Measurements from ENCODE around the gene R3HDM4. TPM values are rescaled to one million over a fixed set of nuclear protein-coding genes. Genes with fewer than 3 reads are reported as not detected.
"Not testable (repeated sequence)": the region's sequence is repeated elsewhere in the genome, so short reads cannot be mapped to it uniquely, and the experiment has no call there.

R3HDM4 gene
- total RNA-seq, 1 donor from 2014 or later: 83.3 TPM

GRCh38 chr19:862581-863314, 50.3 kb downstream of the R3HDM4 start:
- DNase-seq (ENCODE audit: low spot score): peak; percentile 76
- intact Hi-C loops (cut with micrococcal nuclease): loop anchor here (2.0 to 5.0 kb wide), 3 partner anchors 30 to 120 kb away; partner anchors contain the start of genes MED16, RNU6-9 and WDR18
- Mint-ChIP-seq H3K27ac (no peak overlapping the region), H3K36me3 (ENCODE audit: low read depth) (peaks cover 5% of the 10 kb centered on the region), H3K4me3 (ENCODE audit: low read depth) (peak overlapping the region; percentile 49), H3K4me1 (ENCODE audit: low read depth) (peaks cover 9% of the 10 kb centered on the region), H3K9me3 (no peaks in the 10 kb centered on the region), H3K27me3 (ENCODE audit: low read depth) (peaks cover 6% of the 10 kb centered on the region)

GRCh38 chr19:861756-862580, 51.1 kb downstream of the R3HDM4 start:
- Mint-ChIP-seq H3K9me3 (no peaks in the 10 kb centered on the region), H3K27ac (no peak overlapping the region), H3K4me1 (ENCODE audit: low read depth) (peaks cover 9% of the 10 kb centered on the region), H3K27me3 (ENCODE audit: low read depth) (peaks cover 6% of the 10 kb centered on the region), H3K36me3 (ENCODE audit: low read depth) (no peaks in the 10 kb centered on the region), H3K4me3 (ENCODE audit: low read depth) (no peak overlapping the region)
- intact Hi-C loops (cut with micrococcal nuclease): loop anchor here (2.0 to 5.0 kb wide), 3 partner anchors 31 to 120 kb away; partner anchors contain the start of genes MED16, RNU6-9 and WDR18
- DNase-seq (ENCODE audit: low spot score): peak; percentile 45

DNA sequence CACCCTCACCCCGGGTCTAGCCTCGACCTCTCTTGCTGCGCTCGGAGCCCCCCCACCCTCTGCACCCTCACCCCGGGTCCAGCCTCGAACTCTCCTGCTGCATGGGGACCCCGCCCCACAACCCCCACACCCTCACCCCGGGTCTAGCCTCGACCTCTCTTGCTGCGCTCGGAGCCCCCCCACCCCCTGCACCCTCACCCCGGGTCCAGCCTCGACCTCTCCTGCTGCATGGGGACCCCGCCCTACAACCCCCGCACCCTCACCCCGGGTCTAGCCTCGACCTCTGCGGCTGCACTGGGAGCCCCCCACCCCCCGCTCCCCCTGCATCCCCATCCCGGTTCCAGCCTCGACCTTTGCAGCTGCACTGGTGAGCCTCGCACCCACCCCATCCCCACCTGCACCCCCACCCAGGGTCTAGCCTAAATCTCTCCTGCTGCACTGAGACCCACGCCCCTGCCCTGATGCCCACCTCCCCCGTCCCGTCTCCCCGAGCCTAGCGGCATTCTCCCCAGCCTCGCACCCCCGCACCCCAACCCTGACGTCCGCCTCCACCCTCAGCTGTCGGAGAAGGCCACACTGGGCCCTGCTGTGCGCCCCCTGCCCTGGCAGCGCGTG, 51.8 kb downstream of the R3HDM4 start:
- intact Hi-C loops (cut with micrococcal nuclease): loop anchor here (5.0 kb wide), 1 partner anchor 121 kb away; the partner anchor contains the start of gene WDR18
- H3K4me3 Mint-ChIP-seq (ENCODE audit: low read depth): no peak overlapping the region
- DNase-seq (ENCODE audit: low spot score): no peak

GRCh38 chr19:858868-859843, 53.9 kb downstream of the R3HDM4 start, which contains the start of gene CFD:
Gene CFD, plus strand, starts transcription at chr19:859664. Its CDS starts 26 bp downstream, at chr19:859690.
- Mint-ChIP-seq H3K4me1 (ENCODE audit: low read depth) (peaks cover 9% of the 10 kb centered on the region), H3K36me3 (ENCODE audit: low read depth) (no peaks in the 10 kb centered on the region), H3K27me3 (ENCODE audit: low read depth) (peaks cover 6% of the 10 kb centered on the region), H3K4me3 (ENCODE audit: low read depth) (peak within 1 kb of the TSS; percentile 13), H3K9me3 (no peaks in the 10 kb centered on the region), H3K27ac (no peak within 1 kb of the TSS)
- intact Hi-C loops (cut with micrococcal nuclease): no loop called here
- DNase-seq (ENCODE audit: low spot score): no peak

More for the DNA sequence above, 51.8 kb downstream of the R3HDM4 start:
- Mint-ChIP-seq H3K27me3 (ENCODE audit: low read depth) (peaks cover 6% of the 10 kb centered on the region), H3K36me3 (ENCODE audit: low read depth) (no peaks in the 10 kb centered on the region), H3K4me1 (ENCODE audit: low read depth) (peaks cover 9% of the 10 kb centered on the region), H3K9me3 (no peaks in the 10 kb centered on the region), H3K27ac (no peak overlapping the region)

- no peak for DNase-seq (ENCODE audit: low spot score)
- peaks cover 6% of the 10 kb centered on the region for H3K4me1 Mint-ChIP-seq (ENCODE audit: low read depth)
- peaks cover 6% of the 10 kb centered on the region for H3K27me3 Mint-ChIP-seq (ENCODE audit: low read depth)
- intact Hi-C loops (cut with micrococcal nuclease): no loop called here
- H3K27ac Mint-ChIP-seq: no peak overlapping the region
- no peaks in the 10 kb centered on the region for H3K9me3 Mint-ChIP-seq
- H3K4me3 Mint-ChIP-seq (ENCODE audit: low read depth): no peak overlapping the region
- no peaks in the 10 kb centered on the region for H3K36me3 Mint-ChIP-seq (ENCODE audit: low read depth)
Measured at GRCh38 chr19:858284-858683, 54.7 kb downstream of the R3HDM4 start.

- no peak overlapping the region for H3K27ac Mint-ChIP-seq
- H3K36me3 Mint-ChIP-seq (ENCODE audit: low read depth): no peaks in the 10 kb centered on the region
- H3K27me3 Mint-ChIP-seq (ENCODE audit: low read depth): peaks cover 6% of the 10 kb centered on the region
- H3K4me3 Mint-ChIP-seq (ENCODE audit: low read depth): no peak overlapping the region
- no peaks in the 10 kb centered on the region for H3K4me1 Mint-ChIP-seq (ENCODE audit: low read depth)
- H3K9me3 Mint-ChIP-seq: no peaks in the 10 kb centered on the region
- DNase-seq (ENCODE audit: low spot score): no peak
- intact Hi-C loops (cut with micrococcal nuclease): no loop called here
Measured at GRCh38 chr19:855566-856120, 57.4 kb downstream of the R3HDM4 start.

DNA sequence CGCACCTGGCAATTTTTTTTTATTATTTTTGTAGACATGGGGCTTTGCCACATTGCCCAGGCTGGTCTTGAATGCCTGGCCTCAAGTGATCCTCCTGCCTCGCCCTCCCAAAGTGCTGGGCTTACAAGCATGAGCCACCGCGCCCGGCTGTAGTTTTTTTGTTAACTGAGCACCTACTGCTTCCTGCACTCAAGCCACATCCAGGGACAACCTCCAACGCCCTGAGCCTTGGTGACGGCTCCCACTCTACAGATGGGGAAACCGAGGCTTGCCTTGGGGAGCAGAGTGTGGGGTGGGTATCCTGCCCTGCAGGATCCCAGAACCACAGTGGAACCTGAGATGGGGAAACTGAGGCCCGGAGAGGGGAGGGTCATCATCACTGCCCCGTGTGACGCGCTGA, 57.9 kb downstream of the R3HDM4 start:
- Mint-ChIP-seq H3K9me3 (no peaks in the 10 kb centered on the region), H3K27me3 (ENCODE audit: low read depth) (peaks cover 6% of the 10 kb centered on the region), H3K36me3 (ENCODE audit: low read depth) (no peaks in the 10 kb centered on the region), H3K4me1 (ENCODE audit: low read depth) (no peaks in the 10 kb centered on the region), H3K4me3 (ENCODE audit: low read depth) (no peak overlapping the region), H3K27ac (no peak overlapping the region)
- DNase-seq (ENCODE audit: low spot score): no peak
- intact Hi-C loops (cut with micrococcal nuclease): no loop called here

GRCh38 chr19:854549-854948, 58.5 kb downstream of the R3HDM4 start:
- intact Hi-C loops (cut with micrococcal nuclease): no loop called here
- Mint-ChIP-seq H3K27ac (no peak overlapping the region), H3K9me3 (no peaks in the 10 kb centered on the region), H3K4me3 (ENCODE audit: low read depth) (no peak overlapping the region), H3K4me1 (ENCODE audit: low read depth) (no peaks in the 10 kb centered on the region), H3K27me3 (ENCODE audit: low read depth) (peaks cover 3% of the 10 kb centered on the region), H3K36me3 (ENCODE audit: low read depth) (no peaks in the 10 kb centered on the region)
- no peak for DNase-seq (ENCODE audit: low spot score)

- intact Hi-C loops (cut with micrococcal nuclease); H3K9me3 Mint-ChIP-seq; H3K4me1 Mint-ChIP-seq (ENCODE audit: low read depth); H3K27ac Mint-ChIP-seq; H3K4me3 Mint-ChIP-seq (ENCODE audit: low read depth); H3K36me3 Mint-ChIP-seq (ENCODE audit: low read depth); H3K27me3 Mint-ChIP-seq (ENCODE audit: low read depth); DNase-seq (ENCODE audit: low spot score): not testable (repeated sequence)
Measured at GRCh38 chr19:853614-854220, 59.3 kb downstream of the R3HDM4 start.

GRCh38 chr19:853014-853585, 59.9 kb downstream of the R3HDM4 start:
- no peaks in the 10 kb centered on the region for H3K27me3 Mint-ChIP-seq (ENCODE audit: low read depth)
- intact Hi-C loops (cut with micrococcal nuclease): no loop called here
- DNase-seq (ENCODE audit: low spot score): no peak
- no peak overlapping the region for H3K4me3 Mint-ChIP-seq (ENCODE audit: low read depth)
- no peaks in the 10 kb centered on the region for H3K9me3 Mint-ChIP-seq
- H3K27ac Mint-ChIP-seq: no peak overlapping the region
- H3K36me3 Mint-ChIP-seq (ENCODE audit: low read depth): no peaks in the 10 kb centered on the region
- H3K4me1 Mint-ChIP-seq (ENCODE audit: low read depth): no peaks in the 10 kb centered on the region
